Stromal cell of bone marrow (primary cell): ENCODE results near the gene DAGLB.
"Not testable (repeated sequence)": the region's sequence is repeated elsewhere in the genome, so short reads cannot be mapped to it uniquely, and the experiment has no call there.

Experiments
- DNase-seq: peaks from one replicate; pipeline ENCODE4 v3.0.0-alpha.2; 2012; ENCODE audit warnings: low read depth

DAGLB gene

GRCh38 chr7:6398943-6399342 is 48.8 kb downstream of the DAGLB start:
- DNase-seq: no peak

DNA sequence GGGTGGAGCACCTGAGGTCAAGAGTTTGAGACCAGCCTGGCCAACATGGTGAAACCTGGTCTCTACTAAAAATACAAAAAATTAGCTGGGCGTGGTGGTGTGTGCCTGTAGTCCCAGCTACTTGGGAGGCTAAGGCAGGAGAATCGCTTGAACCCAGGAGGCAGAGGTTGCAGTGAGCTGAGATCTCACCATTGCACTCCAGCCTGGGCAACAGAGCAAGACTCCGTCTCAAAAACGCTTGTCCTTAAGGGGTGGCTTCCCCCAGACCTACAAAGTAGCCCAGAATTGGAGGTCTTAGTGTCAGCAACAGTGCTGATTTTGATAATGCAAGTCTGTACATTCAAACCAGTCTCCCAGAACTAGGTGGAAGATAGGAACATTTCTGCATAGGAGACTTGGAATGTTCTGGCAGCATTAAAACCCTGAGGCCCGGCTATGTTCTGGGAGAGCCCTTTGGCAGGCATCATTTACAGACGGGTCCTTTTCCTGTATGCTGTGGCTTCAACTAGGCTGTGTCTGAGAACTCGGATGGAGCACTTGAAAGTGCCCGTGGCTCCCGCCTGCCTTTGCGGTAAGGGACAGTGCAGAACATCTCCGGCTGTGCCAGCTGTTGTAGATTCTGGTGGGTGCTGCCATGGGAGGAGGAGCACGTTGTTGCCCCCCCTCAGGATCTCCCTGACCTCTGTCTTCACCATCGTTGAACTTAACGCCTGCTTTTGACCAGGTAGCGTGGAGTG is 49.8 kb downstream of the DAGLB start:
- DNase-seq: not testable (repeated sequence)

GRCh38 chr7:6395898-6396595 is 51.7 kb downstream of the DAGLB start:
- no peak for DNase-seq

DNA sequence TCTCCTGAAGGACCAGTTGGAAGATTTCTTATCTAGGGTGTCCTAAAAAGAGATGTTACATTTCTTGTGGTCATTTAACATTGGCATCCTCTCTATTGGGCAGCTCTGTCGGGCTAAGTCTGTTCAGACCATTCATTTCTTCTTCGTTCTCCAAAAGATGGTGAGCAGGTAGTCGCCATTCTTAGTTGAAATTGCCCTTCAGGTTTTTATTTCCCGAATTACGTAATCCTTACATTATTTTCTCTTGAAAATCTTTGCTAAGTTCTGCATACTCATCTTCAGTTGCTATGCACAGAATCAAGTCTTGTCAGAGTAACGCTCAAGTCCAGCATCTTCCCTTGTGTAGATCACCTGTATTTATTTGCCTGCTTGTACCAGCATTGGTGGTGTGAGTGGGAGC is 53.6 kb downstream of the DAGLB start:
- no peak for DNase-seq

DNA sequence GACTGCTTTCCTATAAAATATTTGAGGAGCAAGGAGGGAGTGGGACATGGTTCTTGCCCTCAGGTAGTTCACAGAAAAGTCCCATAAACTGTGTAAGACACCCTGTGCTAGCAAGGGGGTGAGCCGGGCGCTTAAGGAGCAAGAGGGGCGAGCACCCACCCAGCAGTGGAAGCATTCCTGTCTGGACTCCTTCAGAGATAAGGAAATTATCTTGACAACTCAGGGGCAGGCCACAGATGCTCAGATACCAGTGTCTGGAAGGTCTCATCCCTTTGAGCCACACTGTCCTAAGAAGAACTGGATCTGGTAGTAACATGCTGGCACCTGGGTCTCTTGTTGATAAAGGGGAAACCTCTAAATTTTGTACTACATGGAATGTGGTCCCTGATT is 54.1 kb downstream of the DAGLB start:
- DNase-seq: no peak

- DNase-seq: peak; percentile 57
Observed at GRCh38 chr7:6392712-6393666, 54.8 kb downstream of the DAGLB start.

- no peak for DNase-seq
Observed at GRCh38 chr7:6389728-6390127, 58.0 kb downstream of the DAGLB start.

DNA sequence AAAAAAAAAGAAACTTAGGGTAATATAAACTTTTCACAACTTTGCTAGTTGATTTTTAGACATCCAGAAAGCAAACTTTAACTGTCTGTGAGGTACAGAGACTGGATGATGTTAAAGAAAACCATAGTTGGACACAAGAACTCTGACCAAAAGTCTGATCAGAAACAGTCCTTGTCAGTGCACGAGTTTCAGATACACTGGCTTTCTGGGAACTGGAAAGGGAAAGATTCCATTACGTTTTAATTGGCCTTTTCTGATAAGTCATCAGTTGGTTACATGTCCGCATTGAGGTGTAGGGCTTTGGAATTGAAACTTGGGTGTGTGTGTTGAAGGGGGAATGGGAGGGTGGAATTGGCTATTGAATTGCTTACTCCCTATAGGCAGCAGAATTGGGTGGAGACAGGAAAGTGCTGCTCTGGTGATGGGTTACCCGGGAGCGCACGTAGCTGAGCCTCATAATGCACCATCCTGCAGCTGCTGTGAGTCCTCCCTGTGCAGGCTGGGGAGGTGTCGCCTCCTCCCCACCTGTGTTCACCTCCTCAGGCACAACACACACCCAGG is 59.9 kb downstream of the DAGLB start:
- no peak for DNase-seq

DNA sequence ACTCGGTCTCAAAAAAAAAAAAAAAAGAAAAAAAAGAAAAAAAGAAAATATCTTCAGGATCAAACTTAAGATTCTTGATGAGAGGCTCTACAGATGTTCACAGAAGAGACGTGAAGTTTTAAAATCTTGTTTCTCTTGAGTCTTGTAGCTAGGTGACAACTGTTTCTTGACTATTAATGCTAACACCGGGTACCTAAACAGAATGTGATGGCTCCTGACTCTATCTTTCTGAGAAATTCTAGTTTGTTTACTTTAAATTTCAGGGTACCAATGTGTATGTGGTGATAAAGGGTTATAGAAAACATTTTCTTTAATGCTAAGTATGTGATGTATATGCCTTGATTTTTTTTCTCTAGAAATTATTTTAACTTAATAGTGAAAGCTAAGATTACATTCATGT is 61.0 kb downstream of the DAGLB start:
- DNase-seq: no peak

DNA sequence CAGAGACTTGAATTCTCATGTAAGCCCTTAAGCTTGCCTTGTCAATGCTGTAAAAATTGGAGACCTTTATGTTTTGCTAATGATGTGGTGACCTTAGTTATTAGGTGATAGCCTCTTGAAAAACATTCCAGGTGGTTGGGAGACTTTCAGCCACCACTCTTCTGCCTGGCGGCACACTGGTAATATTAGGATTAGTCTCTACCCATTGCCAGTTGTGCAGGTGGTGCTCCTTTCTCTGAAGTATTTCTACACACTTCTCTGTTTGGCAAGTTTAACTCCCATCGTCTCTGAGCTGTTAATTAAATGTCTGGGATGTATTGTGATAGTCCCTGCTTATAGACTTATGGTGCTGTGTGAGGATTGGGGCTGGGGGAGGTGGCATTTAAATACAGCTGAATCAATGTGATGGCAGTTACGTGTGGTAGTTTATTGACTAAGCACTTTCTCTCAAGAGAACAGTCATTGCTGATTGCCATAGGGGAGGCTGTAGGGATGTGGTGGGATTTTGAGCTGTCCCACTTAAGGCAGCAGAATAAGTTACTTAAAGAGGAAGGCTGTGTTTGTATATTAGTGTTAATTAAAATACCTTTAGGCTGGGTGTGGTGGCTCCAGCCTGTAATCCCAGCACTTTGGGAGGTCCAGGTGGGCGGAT is 61.7 kb downstream of the DAGLB start:
- DNase-seq: no peak

DNA sequence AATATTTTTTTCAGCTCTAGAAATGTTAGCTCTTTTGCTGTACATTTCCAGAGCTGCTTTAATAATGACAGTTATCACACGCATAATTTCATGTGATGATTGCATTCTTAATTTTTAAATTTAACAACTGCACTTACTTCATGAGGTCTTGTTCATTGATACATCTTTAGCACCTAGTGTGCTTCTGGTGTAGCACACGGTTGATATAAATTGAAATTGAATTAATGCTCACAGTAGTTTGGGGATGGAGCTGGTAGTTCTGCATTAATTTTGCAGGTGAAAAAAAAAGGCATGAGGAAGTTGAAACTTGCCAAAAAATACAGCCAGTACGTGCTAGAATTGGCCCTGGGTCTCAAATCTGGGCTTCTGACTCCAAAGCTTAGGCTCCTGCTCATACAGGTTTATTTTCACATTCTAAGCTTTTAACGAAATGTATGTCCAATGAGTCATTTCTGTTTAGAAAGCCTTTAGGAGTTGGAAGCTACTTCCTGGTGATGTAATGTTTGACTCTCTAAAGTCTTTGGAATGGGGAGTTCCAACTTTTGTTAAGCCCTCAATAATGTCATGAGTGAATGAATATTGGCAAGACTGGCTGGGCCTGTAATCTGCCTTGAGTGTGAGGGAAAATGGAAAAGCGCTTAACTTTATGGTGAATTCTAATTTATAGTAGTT is 62.5 kb downstream of the DAGLB start:
- DNase-seq: peak; percentile 93

GRCh38 chr7:6384327-6384726 is 63.4 kb downstream of the DAGLB start:
- no peak for DNase-seq

- no peak for DNase-seq
Observed at GRCh38 chr7:6382817-6383216, 64.9 kb downstream of the DAGLB start.

DNA sequence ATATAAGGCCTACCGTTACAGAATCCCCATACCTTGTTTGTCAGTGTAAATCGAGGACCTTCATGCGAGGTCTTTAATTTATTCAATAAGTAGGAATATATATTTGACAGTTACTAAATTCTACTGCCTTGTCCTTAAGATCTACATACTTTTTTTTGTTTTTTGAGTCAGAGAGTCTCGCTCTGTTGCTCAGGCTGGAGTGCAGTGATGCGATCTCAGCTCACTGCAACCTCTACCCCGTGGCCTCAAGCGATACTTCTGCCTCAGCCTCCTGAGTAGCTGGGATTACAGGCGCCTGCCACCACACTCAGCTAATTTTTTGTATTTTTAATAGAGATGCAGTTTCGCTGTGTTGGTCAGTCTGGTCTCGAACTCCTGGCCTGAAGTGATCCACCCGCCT is 65.9 kb downstream of the DAGLB start:
- DNase-seq: not testable (repeated sequence)

DNA sequence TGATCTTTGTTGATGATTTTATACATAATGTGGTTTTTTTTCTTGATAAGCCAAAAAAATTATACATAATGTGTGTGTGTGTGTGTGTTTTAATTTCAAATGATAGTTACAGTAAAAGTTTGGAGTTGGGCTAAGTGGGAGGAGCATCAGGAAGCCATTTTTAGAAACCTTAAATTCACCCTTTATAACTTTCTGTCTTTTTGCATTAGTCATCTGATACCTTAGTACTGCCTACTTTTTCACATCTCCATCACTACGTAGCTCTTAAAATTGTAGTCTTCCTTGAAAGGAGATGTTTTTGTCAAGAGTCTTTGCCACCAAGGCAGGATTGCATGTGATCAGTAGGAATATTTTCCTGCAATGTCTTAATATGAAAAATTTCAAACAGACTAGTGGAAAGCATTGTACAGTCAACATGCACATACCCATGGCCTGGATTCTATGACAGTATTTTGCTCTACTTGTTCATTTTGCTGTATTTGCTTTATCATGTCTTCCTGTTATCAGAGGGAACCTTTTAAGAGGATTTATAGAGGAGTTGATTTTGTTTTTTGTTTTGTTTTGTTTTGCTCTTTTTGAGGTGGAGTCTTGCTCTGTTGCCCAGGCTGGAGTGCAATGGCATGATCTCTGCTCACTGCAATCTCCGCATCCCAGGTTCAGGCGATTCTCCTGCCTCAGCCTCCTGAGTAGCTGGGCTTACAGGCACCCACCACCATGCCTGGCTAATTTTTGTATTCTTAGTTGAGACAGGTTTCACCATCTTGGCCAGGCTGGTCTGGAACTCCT is 67.3 kb downstream of the DAGLB start:
- no peak for DNase-seq

GRCh38 chr7:6379886-6380285 is 67.9 kb downstream of the DAGLB start:
- DNase-seq: no peak

GRCh38 chr7:6378556-6378955 is 69.2 kb downstream of the DAGLB start:
- DNase-seq: not testable (repeated sequence)

DNA sequence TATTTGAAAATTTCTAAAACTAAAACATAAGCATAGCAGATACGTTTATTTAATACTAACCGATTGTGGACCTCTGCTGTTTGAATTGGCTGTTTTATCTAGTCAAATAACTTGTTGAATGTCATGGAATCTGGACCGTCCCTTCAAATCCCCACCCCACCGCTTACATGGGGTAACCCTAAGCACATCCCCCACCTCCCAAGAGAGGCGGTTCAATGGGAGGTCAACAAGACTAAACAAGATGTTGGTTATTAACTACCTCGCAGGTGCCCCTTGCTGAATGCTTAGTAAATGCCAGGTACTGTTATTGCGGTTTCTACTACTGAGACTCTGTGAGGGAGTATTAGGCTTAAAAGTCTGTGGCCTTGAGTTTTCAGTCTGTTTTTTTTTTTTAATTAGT is 70.9 kb downstream of the DAGLB start:
- no peak for DNase-seq

GRCh38 chr7:6375348-6376101 is 72.2 kb downstream of the DAGLB start:
- peak; percentile 9 for DNase-seq
